Measurements from ENCODE around the gene SULT1A1. TPM values are rescaled to one million over a fixed set of nuclear protein-coding genes. Genes with fewer than 3 reads are reported as not detected.

SULT1A1 gene
- total and polyA plus RNA-seq, 2 of the 13 experiments (the other 11 are each of a cell fraction or from before 2014, with no cell fraction given), result 114 to 147 TPM

DNA sequence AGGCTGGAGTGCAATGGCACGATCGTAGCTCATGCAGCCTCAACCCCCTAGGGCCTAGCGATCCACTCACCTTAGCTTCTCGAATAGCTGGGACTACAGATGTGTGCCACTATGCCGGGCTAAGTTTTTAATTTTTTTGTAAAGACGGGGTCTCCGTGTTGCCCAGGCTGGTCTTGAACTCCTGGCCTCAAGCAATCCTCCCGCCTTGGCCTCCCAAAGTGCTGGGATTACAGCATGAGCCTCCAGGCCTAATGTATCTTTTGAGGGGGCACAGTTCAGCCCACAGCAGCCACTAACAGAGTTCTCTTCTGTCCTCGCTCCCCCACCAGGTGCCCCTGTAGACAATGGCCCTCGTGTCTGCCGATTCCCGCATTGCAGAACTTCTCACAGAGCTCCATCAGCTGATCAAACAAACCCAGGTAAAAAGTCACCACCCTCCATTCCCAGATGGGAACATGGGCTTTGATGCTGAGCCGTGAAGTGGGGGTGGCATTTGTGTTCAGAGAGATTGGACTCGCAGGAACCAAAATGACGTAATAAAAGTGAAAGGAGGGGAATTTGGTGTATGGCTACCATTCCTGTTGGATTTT lies 29.0 kb downstream of the SULT1A1 start (continued):
- no peak for TF ChIP-seq ZNF460 (CRISPR knock-in tag; IDR thresholded peaks at IDR 0.05; ENCODE audit: borderline replicate concordance)
- TF ChIP-seq, protein P1, sequence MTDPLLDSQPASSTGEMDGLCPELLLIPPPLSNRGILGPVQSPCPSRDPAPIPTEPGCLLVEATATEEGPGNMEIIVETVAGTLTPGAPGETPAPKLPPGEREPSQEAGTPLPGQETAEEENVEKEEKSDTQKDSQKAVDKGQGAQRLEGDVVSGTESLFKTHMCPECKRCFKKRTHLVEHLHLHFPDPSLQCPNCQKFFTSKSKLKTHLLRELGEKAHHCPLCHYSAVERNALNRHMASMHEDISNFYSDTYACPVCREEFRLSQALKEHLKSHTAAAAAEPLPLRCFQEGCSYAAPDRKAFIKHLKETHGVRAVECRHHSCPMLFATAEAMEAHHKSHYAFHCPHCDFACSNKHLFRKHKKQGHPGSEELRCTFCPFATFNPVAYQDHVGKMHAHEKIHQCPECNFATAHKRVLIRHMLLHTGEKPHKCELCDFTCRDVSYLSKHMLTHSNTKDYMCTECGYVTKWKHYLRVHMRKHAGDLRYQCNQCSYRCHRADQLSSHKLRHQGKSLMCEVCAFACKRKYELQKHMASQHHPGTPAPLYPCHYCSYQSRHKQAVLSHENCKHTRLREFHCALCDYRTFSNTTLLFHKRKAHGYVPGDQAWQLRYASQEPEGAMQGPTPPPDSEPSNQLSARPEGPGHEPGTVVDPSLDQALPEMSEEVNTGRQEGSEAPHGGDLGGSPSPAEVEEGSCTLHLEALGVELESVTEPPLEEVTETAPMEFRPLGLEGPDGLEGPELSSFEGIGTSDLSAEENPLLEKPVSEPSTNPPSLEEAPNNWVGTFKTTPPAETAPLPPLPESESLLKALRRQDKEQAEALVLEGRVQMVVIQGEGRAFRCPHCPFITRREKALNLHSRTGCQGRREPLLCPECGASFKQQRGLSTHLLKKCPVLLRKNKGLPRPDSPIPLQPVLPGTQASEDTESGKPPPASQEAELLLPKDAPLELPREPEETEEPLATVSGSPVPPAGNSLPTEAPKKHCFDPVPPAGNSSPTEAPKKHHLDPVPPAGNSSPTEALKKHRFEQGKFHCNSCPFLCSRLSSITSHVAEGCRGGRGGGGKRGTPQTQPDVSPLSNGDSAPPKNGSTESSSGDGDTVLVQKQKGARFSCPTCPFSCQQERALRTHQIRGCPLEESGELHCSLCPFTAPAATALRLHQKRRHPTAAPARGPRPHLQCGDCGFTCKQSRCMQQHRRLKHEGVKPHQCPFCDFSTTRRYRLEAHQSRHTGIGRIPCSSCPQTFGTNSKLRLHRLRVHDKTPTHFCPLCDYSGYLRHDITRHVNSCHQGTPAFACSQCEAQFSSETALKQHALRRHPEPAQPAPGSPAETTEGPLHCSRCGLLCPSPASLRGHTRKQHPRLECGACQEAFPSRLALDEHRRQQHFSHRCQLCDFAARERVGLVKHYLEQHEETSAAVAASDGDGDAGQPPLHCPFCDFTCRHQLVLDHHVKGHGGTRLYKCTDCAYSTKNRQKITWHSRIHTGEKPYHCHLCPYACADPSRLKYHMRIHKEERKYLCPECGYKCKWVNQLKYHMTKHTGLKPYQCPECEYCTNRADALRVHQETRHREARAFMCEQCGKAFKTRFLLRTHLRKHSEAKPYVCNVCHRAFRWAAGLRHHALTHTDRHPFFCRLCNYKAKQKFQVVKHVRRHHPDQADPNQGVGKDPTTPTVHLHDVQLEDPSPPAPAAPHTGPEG (CRISPR knock-in tag; IDR thresholded peaks at IDR 0.05), result no peak
- TF ChIP-seq SMYD3 (CRISPR knock-in tag; IDR thresholded peaks at IDR 0.05), result no peak
- TF ChIP-seq SRSF9 (IDR thresholded peaks at IDR 0.05; ENCODE audit: borderline replicate concordance, insufficient read depth, low read depth, low read length, poor library complexity, severe bottlenecking), result no peak
- no peak for TF ChIP-seq EEA1 (CRISPR knock-in tag; IDR thresholded peaks at IDR 0.05; ENCODE audit: borderline replicate concordance)
- no peak for TF ChIP-seq ETV6 (CRISPR knock-in tag; conservative IDR thresholded peaks at IDR 0.05)
- peak; percentile 26; the same call in 1 of the 2 replicates for TF ChIP-seq NCOR1 (IDR thresholded peaks at IDR 0.05; ENCODE audit: borderline replicate concordance, low read length)
- TF ChIP-seq HNF4G (IDR thresholded peaks at IDR 0.05; ENCODE audit: borderline replicate concordance, low read depth, low read length), result peak; percentile 37; the same call in 1 of the 2 replicates
- TF ChIP-seq HNF4G (CRISPR knock-in tag; IDR thresholded peaks at IDR 0.05; ENCODE audit: borderline replicate concordance, low read depth), result no peak
- TF ChIP-seq ZNF549 (CRISPR knock-in tag; IDR thresholded peaks at IDR 0.05), result no peak
- peak; percentile 94 for TF ChIP-seq TFAP4 (IDR thresholded peaks at IDR 0.05; ENCODE audit: borderline replicate concordance, low read depth)
- TF ChIP-seq SOX5 (CRISPR knock-in tag; IDR thresholded peaks at IDR 0.05; ENCODE audit: borderline replicate concordance), result peak; percentile 58; the same call in 1 of the 2 replicates
- TF ChIP-seq SOX6 (IDR thresholded peaks at IDR 0.05), result no peak
- TF ChIP-seq SOX6 (CRISPR knock-in tag; IDR thresholded peaks at IDR 0.05), result peak; percentile 77
- no peak for TF ChIP-seq ZNF839 (CRISPR knock-in tag; IDR thresholded peaks at IDR 0.05; ENCODE audit: borderline replicate concordance)
- no peak for TF ChIP-seq ZNF883 (CRISPR knock-in tag; IDR thresholded peaks at IDR 0.05; ENCODE audit: not compliant biosample characterization)
- TF ChIP-seq ZNF841 (CRISPR knock-in tag; IDR thresholded peaks at IDR 0.05; ENCODE audit: borderline replicate concordance), result no peak
- no peak for TF ChIP-seq ZNF260 (CRISPR knock-in tag; IDR thresholded peaks at IDR 0.05; ENCODE audit: borderline replicate concordance, low read depth)
- TF ChIP-seq ZNF501 (CRISPR knock-in tag; IDR thresholded peaks at IDR 0.05), result no peak
- no peak for TF ChIP-seq SP140L (CRISPR knock-in tag; IDR thresholded peaks at IDR 0.05; ENCODE audit: borderline replicate concordance)
- TF ChIP-seq RFX1 (IDR thresholded peaks at IDR 0.05), result no peak
- no peak for TF ChIP-seq ZFY (CRISPR knock-in tag; IDR thresholded peaks at IDR 0.05)
- no peak for TF ChIP-seq REPIN1 (CRISPR knock-in tag; IDR thresholded peaks at IDR 0.05; ENCODE audit: borderline replicate concordance, low read depth)
